Endothelial cell of umbilical vein (primary cell): ENCODE results near the gene IZUMO2. TPM values are rescaled to one million over a fixed set of nuclear protein-coding genes. Genes with fewer than 3 reads are reported as not detected.
"Not testable (repeated sequence)": the region's sequence is repeated elsewhere in the genome, so short reads cannot be mapped to it uniquely, and the experiment has no call there.

Source experiments
- BruUV-seq: library from RNA; stranded (reverse); fragments of 400-500 nt; replicated peaks from 2 replicates; lab custom pipeline; 2021; lab: Mats Ljungman, UMichigan
- CTCF ChIA-PET: fragments of 300-600, 350-600 bp; sonication (Branson Sonifier 250); formaldehyde crosslinking; loops from one replicate; lab custom pipeline; 2021; ENCODE audit warnings: antibody characterized with exemption, inconsistent platforms; lab: Charles Lee
- POLR2A ChIA-PET: fragments of 300-600, 350-600 bp; sonication (Branson Sonifier 250); formaldehyde crosslinking; loops from one replicate; lab custom pipeline; 2021; ENCODE audit warnings: antibody characterized with exemption, inconsistent platforms; lab: Charles Lee
- DNase-seq: peaks from one replicate; pipeline ENCODE4 v3.0.0-alpha.2; 2011; ENCODE audit warnings: low read depth, low spot score
- FAIRE-seq: peaks from 2 replicates; lab custom pipeline; 2011; peaks lifted over from hg19 to GRCh38; lab: Jason Lieb, UNC
- H2AFZ ChIP-seq: 2 replicates; pipeline ENCODE4 v1.6.0; 2012; ENCODE audit warnings: low read depth, low read length, control low read depth, inconsistent platforms
- H3K27ac ChIP-seq: 2 replicates; pipeline ENCODE4 v1.5.1; 2011; ENCODE audit warnings: low read depth, mild to moderate bottlenecking, control low read depth, low read length, moderate library complexity; ENCODE audit not compliant: insufficient read depth
- H3K27me3 ChIP-seq, 2 experiments: 2 replicates each; pipeline versions ENCODE4 v1.6.0 to v1.6.1; 2011; ENCODE audit warnings: low read length in 2 of 2, mixed read lengths in 1 of 2; ENCODE audit not compliant: control insufficient read depth in 2 of 2, insufficient read depth in 2 of 2
- H3K36me3 ChIP-seq, 2 experiments: 2 replicates in 1 of 2; 3 replicates in 1 of 2; pipeline ENCODE4 v1.5.1; 2011; ENCODE audit warnings: low read length in 2 of 2, mild to moderate bottlenecking in 1 of 2, moderate library complexity in 1 of 2; ENCODE audit not compliant: control insufficient read depth in 2 of 2, insufficient read depth in 2 of 2; ENCODE audit errors: extremely low read depth in 1 of 2
- H3K4me1 ChIP-seq: 3 replicates; pipeline ENCODE4 v1.5.1; 2011; ENCODE audit warnings: mild to moderate bottlenecking, low read length; ENCODE audit not compliant: control insufficient read depth, insufficient read depth; ENCODE audit errors: extremely low read depth
- H3K4me2 ChIP-seq: 2 replicates; pipeline ENCODE4 v1.6.1; 2011; ENCODE audit warnings: low read length, control low read depth, mixed read lengths; ENCODE audit not compliant: insufficient read depth
- H3K4me3 ChIP-seq, 3 experiments: fragments of 200-600 bp in 1 of 3; sonication (generic), shearing (Covaris generic) in 1 of 3; replicated peaks in 1 of 3; 2 replicates each; pipeline ENCODE4 v1.5.1; 2011 to 2016; ENCODE audit warnings: control low read depth in 3 of 3, low read length in 3 of 3, mild to moderate bottlenecking in 2 of 3, inconsistent platforms in 1 of 3, low read depth in 1 of 3, moderate library complexity in 1 of 3; ENCODE audit not compliant: insufficient read depth in 1 of 3
- H3K79me2 ChIP-seq: 2 replicates; pipeline ENCODE4 v1.6.0; 2012; ENCODE audit warnings: low read length, inconsistent platforms; ENCODE audit not compliant: control insufficient read depth, insufficient read depth
- H3K9ac ChIP-seq: replicated peaks from 2 replicates; pipeline ENCODE3; 2011; ENCODE audit warnings: low read length, control low read depth; ENCODE audit not compliant: insufficient read depth; ENCODE audit errors: extremely low read depth
- H3K9me1 ChIP-seq: replicated peaks from 3 replicates; pipeline ENCODE4 v1.6.0; 2011; ENCODE audit warnings: mild to moderate bottlenecking, low read length; ENCODE audit not compliant: control insufficient read depth, insufficient read depth; ENCODE audit errors: extremely low read depth
- H3K9me3 ChIP-seq: replicated peaks from 2 replicates; pipeline ENCODE4 v1.5.1; 2012; ENCODE audit warnings: low read length, inconsistent platforms; ENCODE audit not compliant: control insufficient read depth, insufficient read depth
- H4K20me1 ChIP-seq: replicated peaks from 2 replicates; pipeline ENCODE3; 2011; ENCODE audit warnings: mild to moderate bottlenecking, low read length; ENCODE audit not compliant: control insufficient read depth, insufficient read depth; ENCODE audit errors: extremely low read depth
- dilution Hi-C: fragments of 300-500 bp; cut with MboI; formaldehyde crosslinking; loops from one replicate; pipeline ENCODE4 v1.15.0; 2019; ENCODE audit warnings: low sequenced_read_pairs; ENCODE audit not compliant: extremely low pct_ligation_motif_present
- intact Hi-C: fragments of 100-400 bp; cut with micrococcal nuclease; formaldehyde crosslinking; loops from one replicate; pipeline ENCODE4 v1.10.0; 2022
- polyA plus RNA-seq, 4 experiments: library from polyadenylated mRNA; depleted of rRNA in 3 of 4; stranded (reverse) in 3 of 4; unstranded in 1 of 4; fragments of >200 nt; gene quantifications; 2 replicates each; pipeline versions ENCODE4 v1.2.1 to v1.2.3, GENCODE V29; 2011 to 2012; ENCODE audit warnings: missing spikeins in 1 of 4
- total RNA-seq: library from RNA; stranded (reverse); gene quantifications from 2 replicates; pipeline ENCODE4 v1.2.3, GENCODE V29; 2021

The IZUMO2 gene
- total and polyA plus RNA-seq, 2 donors (not counting 3 experiments of a cell fraction or from before 2014, with no cell fraction given): not detected

GRCh38 chr19:50136603-50137365 is 26.3 kb downstream of the IZUMO2 start:
- intact Hi-C loops, H3K9me3 ChIP-seq, H3K9me1 ChIP-seq, H3K79me2 ChIP-seq, H3K9ac ChIP-seq, DNase-seq, H3K4me3 ChIP-seq, H4K20me1 ChIP-seq, BruUV-seq, H3K27ac ChIP-seq, H2AFZ ChIP-seq, POLR2A ChIA-PET, FAIRE-seq, H3K4me1 ChIP-seq, H3K4me2 ChIP-seq, H3K27me3 ChIP-seq, dilution Hi-C loops, H3K36me3 ChIP-seq: not testable (repeated sequence)
- CTCF ChIA-PET: interaction anchor here (0.8 to 1.6 kb wide), 7 partner anchors 11 to 207 kb away, joined by 3 to 13 read pairs (median 4); no protein-coding TSS in a partner anchor

GRCh38 chr19:50135856-50136602 is 27.1 kb downstream of the IZUMO2 start:
- H3K4me3 ChIP-seq, FAIRE-seq, H3K36me3 ChIP-seq, intact Hi-C loops, H4K20me1 ChIP-seq, H2AFZ ChIP-seq, H3K27ac ChIP-seq, H3K9me3 ChIP-seq, dilution Hi-C loops, H3K27me3 ChIP-seq, H3K4me2 ChIP-seq, H3K9me1 ChIP-seq, H3K79me2 ChIP-seq, H3K4me1 ChIP-seq, H3K9ac ChIP-seq, BruUV-seq: not testable (repeated sequence)
- ChIA-PET POLR2A (interaction anchor here (0.5 kb wide), 1 partner anchor 1553 kb away, joined by 4 read pairs; no protein-coding TSS in a partner anchor), CTCF (interaction anchor here (0.6 to 1.6 kb wide), 13 partner anchors 12 to 206 kb away, joined by 3 to 13 read pairs (median 3); partner anchors contain the start of gene KCNC3)
- peak; percentile 16 for DNase-seq

DNA sequence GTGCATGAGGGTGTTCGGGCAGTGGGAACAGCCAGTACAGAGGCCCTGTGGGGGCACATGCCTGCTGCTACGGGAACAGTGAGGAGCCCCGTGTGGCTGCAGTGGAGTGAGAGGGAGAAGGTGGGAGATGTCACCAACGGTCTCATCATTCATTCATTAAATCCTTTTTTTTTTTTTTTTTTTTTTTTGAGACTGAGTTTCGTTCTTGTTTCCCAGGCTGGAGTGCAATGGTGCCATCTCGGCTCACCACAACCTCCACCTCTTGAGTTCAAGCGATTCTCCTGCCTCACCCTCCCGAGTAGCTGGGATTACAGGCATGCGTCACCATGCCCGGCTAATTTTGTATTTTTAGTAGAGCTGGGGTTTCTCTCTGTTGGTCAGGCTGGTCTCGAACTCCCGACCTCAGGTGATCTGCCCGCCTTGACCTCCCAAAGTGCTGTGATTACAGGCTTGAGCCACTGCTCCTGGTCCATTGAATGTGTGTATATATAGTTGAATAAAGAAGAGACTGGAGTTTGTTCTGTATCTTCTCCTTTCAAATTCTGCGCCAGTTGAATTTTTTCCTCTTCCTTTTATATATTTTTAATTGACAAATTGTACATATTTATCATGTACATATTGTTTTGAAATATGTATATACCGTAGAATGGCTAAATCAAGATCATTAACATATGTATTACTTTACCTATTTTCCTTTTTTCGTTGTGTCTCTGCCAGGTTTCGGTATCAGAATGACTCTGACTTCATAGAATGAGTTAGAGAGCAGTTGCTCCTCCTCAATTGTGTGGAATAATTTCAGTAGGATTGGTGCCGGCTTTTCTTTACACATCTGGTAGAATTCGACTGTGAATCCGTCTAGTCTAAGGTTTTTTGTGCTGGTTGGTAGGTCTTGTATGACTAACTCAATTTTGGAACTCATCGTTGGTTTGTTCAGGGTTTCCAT is 28.0 kb downstream of the IZUMO2 start:
- H3K9ac ChIP-seq, BruUV-seq, H3K4me1 ChIP-seq, H3K9me1 ChIP-seq, H4K20me1 ChIP-seq, H3K79me2 ChIP-seq, H3K27me3 ChIP-seq, H2AFZ ChIP-seq, DNase-seq, H3K36me3 ChIP-seq, H3K9me3 ChIP-seq, intact Hi-C loops, H3K4me3 ChIP-seq, POLR2A ChIA-PET, H3K27ac ChIP-seq, FAIRE-seq, dilution Hi-C loops, H3K4me2 ChIP-seq: not testable (repeated sequence)
- CTCF ChIA-PET: interaction anchor here (0.8 to 1.6 kb wide), 8 partner anchors 13 to 199 kb away, joined by 3 to 13 read pairs (median 4); no protein-coding TSS in a partner anchor
